H9 (cell line): ENCODE data around the gene MAGEA6. TPM values are rescaled to one million over a fixed set of nuclear protein-coding genes. Genes with fewer than 3 reads are reported as not detected.

Experiments used
- DNase-seq: peaks from one replicate; pipeline ENCODE4 v3.0.0-alpha.2; 2017
- H2AFZ ChIP-seq: one replicate; pipeline ENCODE4 v1.6.1; 2013; ENCODE audit warnings: mild to moderate bottlenecking, low read length, control low read depth, moderate library complexity
- H2AK5ac ChIP-seq: 2 replicates; pipeline ENCODE4 v1.6.1; 2013; ENCODE audit warnings: low read length, control low read depth, mixed read lengths; ENCODE audit not compliant: insufficient read length
- H2BK120ac ChIP-seq: one replicate; pipeline ENCODE4 v1.6.1; 2013; ENCODE audit warnings: low read depth, mild to moderate bottlenecking, low read length, control low read depth, inconsistent platforms; ENCODE audit not compliant: poor library complexity, severe bottlenecking
- H2BK12ac ChIP-seq: 2 replicates; pipeline ENCODE4 v1.6.1; 2013; ENCODE audit warnings: low read length, control low read depth, mixed read lengths, low read depth; ENCODE audit not compliant: insufficient read length
- H2BK15ac ChIP-seq: 2 replicates; pipeline ENCODE4 v1.6.1; 2013; ENCODE audit warnings: low read depth, low read length, control low read depth
- H2BK20ac ChIP-seq: one replicate; pipeline ENCODE4 v1.6.1; 2013; ENCODE audit warnings: low read depth, mild to moderate bottlenecking, low read length, control low read depth, inconsistent platforms; ENCODE audit not compliant: poor library complexity, severe bottlenecking
- H2BK5ac ChIP-seq: 2 replicates; pipeline ENCODE4 v1.6.1; 2013; ENCODE audit warnings: low read length, control low read depth, mixed read lengths; ENCODE audit not compliant: insufficient read length
- H3K14ac ChIP-seq: 2 replicates; pipeline ENCODE4 v1.6.1; 2013; ENCODE audit warnings: low read length, control low read depth; ENCODE audit not compliant: insufficient read depth
- H3K18ac ChIP-seq: 2 replicates; pipeline ENCODE4 v1.6.1; 2013; ENCODE audit warnings: low read depth, mild to moderate bottlenecking, mixed read lengths, low read length, control low read depth; ENCODE audit not compliant: insufficient read length
- H3K23ac ChIP-seq: 2 replicates; pipeline ENCODE4 v1.6.1; 2013; ENCODE audit warnings: low read length, control low read depth, mixed read lengths, low read depth; ENCODE audit not compliant: insufficient read length
- H3K23me2 ChIP-seq: 2 replicates; pipeline ENCODE4 v1.6.1; 2013; ENCODE audit warnings: low read depth, mild to moderate bottlenecking, mixed read lengths, low read length, control low read depth; ENCODE audit not compliant: insufficient read length, poor library complexity, severe bottlenecking
- H3K27ac ChIP-seq: 2 replicates; pipeline ENCODE4 v1.5.1; 2013; ENCODE audit warnings: low read length, control low read depth, mixed read lengths, low read depth; ENCODE audit not compliant: insufficient read length
- H3K27me3 ChIP-seq: 2 replicates; pipeline ENCODE4 v1.6.1; 2013; ENCODE audit warnings: low read length, control low read depth, inconsistent platforms; ENCODE audit not compliant: insufficient read depth
- H3K4ac ChIP-seq: 2 replicates; pipeline ENCODE4 v1.6.1; 2013; ENCODE audit warnings: low read depth, mild to moderate bottlenecking, control low read depth, inconsistent platforms, low read length, moderate library complexity
- H3K4me1 ChIP-seq: 2 replicates; pipeline ENCODE4 v1.6.1; 2013; ENCODE audit warnings: low read length, control low read depth, inconsistent platforms; ENCODE audit not compliant: insufficient read depth
- H3K4me2 ChIP-seq: 2 replicates; pipeline ENCODE4 v1.6.1; 2013; ENCODE audit warnings: low read length, control low read depth, mixed read lengths; ENCODE audit not compliant: insufficient read length, insufficient read depth
- H3K56ac ChIP-seq: 2 replicates; pipeline ENCODE4 v1.6.1; 2013; ENCODE audit warnings: low read depth, mild to moderate bottlenecking, mixed read lengths, low read length, control low read depth; ENCODE audit not compliant: insufficient read length
- H3K79me1 ChIP-seq: 2 replicates; pipeline ENCODE4 v1.6.1; 2013; ENCODE audit warnings: low read depth, mild to moderate bottlenecking, moderate library complexity, low read length, control low read depth, inconsistent platforms; ENCODE audit not compliant: insufficient read depth, poor library complexity, severe bottlenecking
- H3K79me2 ChIP-seq: 2 replicates; pipeline ENCODE4 v1.6.1; 2013; ENCODE audit warnings: low read length, control low read depth, inconsistent platforms; ENCODE audit not compliant: insufficient read depth
- H3K9ac ChIP-seq: 2 replicates; pipeline ENCODE4 v1.6.1; 2013; ENCODE audit warnings: low read length, control low read depth, mixed read lengths; ENCODE audit not compliant: insufficient read length; ENCODE audit errors: extremely low read depth
- H3K9me3 ChIP-seq: one replicate; pipeline ENCODE4 v1.6.1; 2013; ENCODE audit warnings: low read depth, low read length, inconsistent platforms; ENCODE audit not compliant: control insufficient read depth
- H3T11ph ChIP-seq: one replicate; pipeline ENCODE4 v1.6.1; 2013; ENCODE audit warnings: mild to moderate bottlenecking, low read length, control low read depth, inconsistent platforms
- H4K20me1 ChIP-seq: one replicate; pipeline ENCODE4 v1.6.1; 2013; ENCODE audit not compliant: control insufficient read depth, insufficient read length, insufficient read depth
- H4K5ac ChIP-seq: 2 replicates; pipeline ENCODE4 v1.6.1; 2013; ENCODE audit warnings: low read depth, mild to moderate bottlenecking, mixed read lengths, low read length, control low read depth; ENCODE audit not compliant: insufficient read length
- H4K8ac ChIP-seq: replicated peaks from 2 replicates; pipeline ENCODE4 v1.6.1; 2013; ENCODE audit warnings: low read length, control low read depth, mixed read lengths, low read depth; ENCODE audit not compliant: insufficient read length
- H4K91ac ChIP-seq: 2 replicates; pipeline ENCODE4 v1.6.1; 2013; ENCODE audit warnings: low read depth, mild to moderate bottlenecking, moderate library complexity, mixed read lengths, low read length, control low read depth; ENCODE audit not compliant: insufficient read length
- H3K27ac Mint-ChIP-seq, 3 experiments: 2 replicates in 2 of 3; 3 replicates in 1 of 3; pipeline ENCODE4 v1.8.0; 2020 to 2021; ENCODE audit warnings: mixed read lengths in 3 of 3, mild to moderate bottlenecking in 1 of 3, moderate library complexity in 1 of 3
- H3K27me3 Mint-ChIP-seq: 2 replicates; pipeline ENCODE4 v1.8.0; 2021; ENCODE audit warnings: low read depth, mild to moderate bottlenecking, moderate library complexity, mixed read lengths
- H3K36me3 Mint-ChIP-seq, 3 experiments: 2 replicates in 2 of 3; 3 replicates in 1 of 3; pipeline ENCODE4 v1.8.0; 2020 to 2021; ENCODE audit warnings: low read depth in 3 of 3, mixed read lengths in 3 of 3; ENCODE audit not compliant: insufficient read depth in 1 of 3
- H3K4me1 Mint-ChIP-seq, 2 experiments: 2 replicates each; pipeline ENCODE4 v1.8.0; 2020; ENCODE audit warnings: mixed read lengths in 2 of 2
- H3K4me3 Mint-ChIP-seq, 2 experiments: 2 replicates in 1 of 2; 3 replicates in 1 of 2; pipeline ENCODE4 v1.8.0; 2020 to 2021; ENCODE audit warnings: mild to moderate bottlenecking in 2 of 2, mixed read lengths in 2 of 2, moderate library complexity in 1 of 2
- H3K9me3 Mint-ChIP-seq, 2 experiments: 2 replicates in 1 of 2; 3 replicates in 1 of 2; pipeline ENCODE4 v1.8.0; 2020; ENCODE audit warnings: mild to moderate bottlenecking in 2 of 2, mixed read lengths in 2 of 2, moderate library complexity in 1 of 2
- CTCF ChIP-seq: fragments of 200-600 bp; sonication (generic); conservative IDR thresholded peaks from 3 replicates; pipeline ENCODE4 v1.8.0; 2021; ENCODE audit warnings: antibody characterized with exemption, mild to moderate bottlenecking
- WGBS: extraction: QIAGEN DNeasy Blood & Tissue Kit; methylation state at CpG from one replicate; pipeline ENCODE4 v1.1.7; 2013; ENCODE audit warnings: missing lambda C conversion rate, low lambda C conversion rate, mixed read lengths; ENCODE audit not compliant: insufficient read length; ENCODE audit errors: extremely low coverage; 5-methylcytosine and 5-hydroxymethylcytosine counted together
- total RNA-seq: library from RNA; stranded (reverse); gene quantifications from 2 replicates; pipeline ENCODE4 v1.2.1, GENCODE V29; 2021

The MAGEA6 gene
- total RNA-seq, 1 experiment from 2014 or later = not detected

DNA sequence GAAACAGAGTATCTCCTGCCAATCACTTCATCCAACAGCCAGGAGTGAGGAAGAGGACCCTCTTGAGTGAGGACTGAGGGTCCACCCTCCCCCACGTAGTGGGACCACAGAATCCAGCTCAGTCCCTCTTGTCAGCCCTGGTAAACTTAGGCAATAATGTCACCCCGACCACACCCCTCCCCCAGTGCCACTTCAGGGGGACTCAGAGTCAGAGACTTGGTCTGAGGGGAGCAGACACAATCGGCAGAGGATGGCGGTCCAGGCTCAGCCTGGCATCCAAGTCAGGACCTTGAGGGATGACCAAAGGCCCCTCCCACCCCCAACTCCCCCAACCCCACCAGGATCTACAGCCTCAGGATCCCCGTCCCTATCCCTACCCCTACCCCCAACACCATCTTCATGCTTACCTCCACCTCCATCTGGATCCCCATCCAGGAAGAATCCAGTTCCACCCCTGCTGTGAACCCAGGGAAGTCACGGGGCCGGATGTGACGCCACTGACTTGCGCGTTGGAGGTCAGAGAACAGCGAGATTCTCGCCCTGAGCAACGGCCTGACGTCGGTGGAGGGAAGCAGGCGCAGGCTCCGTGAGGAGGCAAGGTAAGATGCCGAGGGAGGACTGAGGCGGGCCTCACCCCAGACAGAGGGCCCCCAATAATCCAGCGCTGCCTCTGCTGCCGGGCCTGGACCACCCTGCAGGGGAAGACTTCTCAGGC, 36.1 kb downstream of the MAGEA6 start, which contains the start of the genes CSAG1 and MAGEA12:
Gene CSAG1, minus strand, starts transcription at position 461 of the 715 bp plus-strand sequence. CDS start 1,261 bp downstream, outside the sequence.
Gene MAGEA12, plus strand, starts transcription at position 497 of the 715 bp plus-strand sequence. CDS start 2,405 bp downstream, outside the sequence.
- no peak within 1 kb of the TSS for H2BK5ac ChIP-seq
- Mint-ChIP-seq H3K4me1 (no peaks in the 10 kb centered on the region), H3K27me3 (peaks cover 7% of the 10 kb centered on the region), H3K27ac (no peak within 1 kb of the TSS; a peak in 1 of 7 replicates), H3K9me3 (peaks cover 56 to 74% of the 10 kb centered on the region in 2 experiments), H3K4me3 (no peak within 1 kb of the TSS), H3K36me3 (peaks cover 0 to 2% (median 0%) of the 10 kb centered on the region in 3 experiments; a peak in 2 of 7 replicates)
- H2AFZ ChIP-seq = no peak within 1 kb of the TSS
- H3K23ac ChIP-seq = no peak within 1 kb of the TSS
- H3K14ac ChIP-seq = no peak within 1 kb of the TSS
- no peak within 1 kb of the TSS for H2BK15ac ChIP-seq
- H2BK120ac ChIP-seq = no peak within 1 kb of the TSS
- H3K4ac ChIP-seq = no peak within 1 kb of the TSS
- H3K18ac ChIP-seq = no peak within 1 kb of the TSS
- H2BK12ac ChIP-seq = no peak within 1 kb of the TSS
- H3K4me1 ChIP-seq = no peaks in the 10 kb centered on the region
- H3K4me2 ChIP-seq = no peak within 1 kb of the TSS
- no peak for DNase-seq
- no CpG with 5 or more reads among the region's 21 CpGs for whole genome bisulfite sequencing
- no peak within 1 kb of the TSS for H3K9ac ChIP-seq
- H3K23me2 ChIP-seq = no peaks in the 10 kb centered on the region
- no peak for TF ChIP-seq CTCF
- H3K79me1 ChIP-seq = no peaks in the 10 kb centered on the region
- peaks cover 4% of the 10 kb centered on the region for H3K9me3 ChIP-seq
- no peaks in the 10 kb centered on the region for H3K79me2 ChIP-seq
- H3K27ac ChIP-seq = no peak within 1 kb of the TSS
- H3K27me3 ChIP-seq = no peaks in the 10 kb centered on the region
- H4K20me1 ChIP-seq = no peaks in the 10 kb centered on the region
- no peak within 1 kb of the TSS for H2AK5ac ChIP-seq
- H4K91ac ChIP-seq = no peak within 1 kb of the TSS
- H4K5ac ChIP-seq = no peak within 1 kb of the TSS
- no peak within 1 kb of the TSS for H4K8ac ChIP-seq
- no peak within 1 kb of the TSS for H3K56ac ChIP-seq
- no peak within 1 kb of the TSS for H3T11ph ChIP-seq
- H2BK20ac ChIP-seq = no peak within 1 kb of the TSS
